ENCODE measurements around the gene MOV10.

GRCh38 chr1:112702067-112702395 is 27.6 kb downstream of the MOV10 start:
- TF ChIP-seq ZMAT5 (CRISPR knock-in tag; IDR thresholded peaks at IDR 0.05; ENCODE audit: borderline replicate concordance, low read depth) (no peak), TIGD3 (CRISPR knock-in tag; IDR thresholded peaks at IDR 0.05; ENCODE audit: borderline replicate concordance) (no peak), MAFK (conservative IDR thresholded peaks at IDR 0.05 in 1 of 2, IDR thresholded peaks at IDR 0.05 in 1 of 2; ENCODE audit: low read length in 2 of 2) (no peak), CCAR2 (optimal IDR thresholded peaks at IDR 0.05; ENCODE audit: low read depth, low read length) (no peak)
